ENCODE results near the gene FSTL1.

FSTL1 gene

GRCh38 chr3:120352017-120352416 is 98.8 kb downstream of the FSTL1 start:
- no peak for DNase-seq (ENCODE audit: low spot score)

- DNase-seq (ENCODE audit: low spot score): peak; percentile 90
Observed at GRCh38 chr3:120350401-120350941, 100.3 kb downstream of the FSTL1 start.

- peak; percentile 35 for DNase-seq (ENCODE audit: low spot score)
Observed at GRCh38 chr3:120349855-120350125, 101.0 kb downstream of the FSTL1 start.

GRCh38 chr3:120348991-120349854 is 101.6 kb downstream of the FSTL1 start, which contains the start of gene LRRC58:
TSS of gene LRRC58 (minus strand) at chr3:120349354. CDS start at chr3:120349243, 111 bp downstream.
- peak; percentile 86 for DNase-seq (ENCODE audit: low spot score)

- no peak for DNase-seq (ENCODE audit: low spot score)
Observed at GRCh38 chr3:120348065-120348990, 102.5 kb downstream of the FSTL1 start.

- no peak for DNase-seq (ENCODE audit: low spot score)
Observed at GRCh38 chr3:120344349-120344748, 106.4 kb downstream of the FSTL1 start.
